Measurements from ENCODE around the gene RTN1. TPM values are rescaled to one million over a fixed set of nuclear protein-coding genes. Genes with fewer than 3 reads are reported as not detected.

Gene RTN1
- total RNA-seq, 1 experiment from 2014 or later: 1.1 TPM

- ChIA-PET CTCF (no interaction called here), POLR2A (no interaction called here)
- Mint-ChIP-seq H3K27me3 (ENCODE audit: low read depth) (no peaks in the 10 kb centered on the region; the same call in 1 of the 2 replicates), H3K9me3 (no peaks in the 10 kb centered on the region), H3K27ac (no peak overlapping the region), H3K4me1 (peaks cover 17% of the 10 kb centered on the region), H3K36me3 (no peaks in the 10 kb centered on the region), H3K4me3 (no peak overlapping the region)
- ATAC-seq (no peak), DNase-seq (ENCODE audit: low spot score) (no peak)
- no peak for TF ChIP-seq MLX (CRISPR knock-in tag; IDR thresholded peaks at IDR 0.05)
- no peak for TF ChIP-seq MYBL2 (CRISPR knock-in tag; IDR thresholded peaks at IDR 0.05)
- TF ChIP-seq ZNF317 (CRISPR knock-in tag; IDR thresholded peaks at IDR 0.05; ENCODE audit: borderline replicate concordance, low read depth): no peak
- TF ChIP-seq E2F4 (CRISPR knock-in tag; IDR thresholded peaks at IDR 0.05; ENCODE audit: borderline replicate concordance, low read depth): no peak
- TF ChIP-seq RORB (CRISPR knock-in tag; IDR thresholded peaks at IDR 0.05): no peak
- TF ChIP-seq, protein P1, sequence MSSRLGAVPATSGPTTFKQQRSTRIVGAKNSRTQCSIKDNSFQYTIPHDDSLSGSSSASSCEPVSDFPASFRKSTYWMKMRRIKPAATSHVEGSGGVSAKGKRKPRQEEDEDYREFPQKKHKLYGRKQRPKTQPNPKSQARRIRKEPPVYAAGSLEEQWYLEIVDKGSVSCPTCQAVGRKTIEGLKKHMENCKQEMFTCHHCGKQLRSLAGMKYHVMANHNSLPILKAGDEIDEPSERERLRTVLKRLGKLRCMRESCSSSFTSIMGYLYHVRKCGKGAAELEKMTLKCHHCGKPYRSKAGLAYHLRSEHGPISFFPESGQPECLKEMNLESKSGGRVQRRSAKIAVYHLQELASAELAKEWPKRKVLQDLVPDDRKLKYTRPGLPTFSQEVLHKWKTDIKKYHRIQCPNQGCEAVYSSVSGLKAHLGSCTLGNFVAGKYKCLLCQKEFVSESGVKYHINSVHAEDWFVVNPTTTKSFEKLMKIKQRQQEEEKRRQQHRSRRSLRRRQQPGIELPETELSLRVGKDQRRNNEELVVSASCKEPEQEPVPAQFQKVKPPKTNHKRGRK (CRISPR knock-in tag; IDR thresholded peaks at IDR 0.05; ENCODE audit: borderline replicate concordance): no peak
- no peak for TF ChIP-seq AFF4 (CRISPR knock-in tag; IDR thresholded peaks at IDR 0.05; ENCODE audit: borderline replicate concordance)
Measured at GRCh38 chr14:59828276-59828675, 42.3 kb downstream of the RTN1 start.

- H3K27me3 Mint-ChIP-seq (ENCODE audit: low read depth): no peaks in the 10 kb centered on the region; the same call in 1 of the 2 replicates
- ChIA-PET CTCF (no interaction called here), POLR2A (no interaction called here)
- no peak overlapping the region for H3K4me3 Mint-ChIP-seq
- H3K36me3 Mint-ChIP-seq: no peaks in the 10 kb centered on the region
- ATAC-seq (no peak), DNase-seq (ENCODE audit: low spot score) (no peak)
- no peaks in the 10 kb centered on the region for H3K9me3 Mint-ChIP-seq
- TF ChIP-seq GRHL2 (CRISPR knock-in tag; IDR thresholded peaks at IDR 0.05; ENCODE audit: insufficient replicate concordance, severe bottlenecking) (no peak), EMX1 (CRISPR knock-in tag; IDR thresholded peaks at IDR 0.05) (no peak), ZNF396 (CRISPR knock-in tag; IDR thresholded peaks at IDR 0.05; ENCODE audit: borderline replicate concordance) (no peak), ZSCAN18 (CRISPR knock-in tag; IDR thresholded peaks at IDR 0.05) (no peak), RELA (CRISPR knock-in tag; IDR thresholded peaks at IDR 0.05; ENCODE audit: borderline replicate concordance) (no peak), JUN (CRISPR knock-in tag; IDR thresholded peaks at IDR 0.05) (no peak)
- TF ChIP-seq, protein P2, sequence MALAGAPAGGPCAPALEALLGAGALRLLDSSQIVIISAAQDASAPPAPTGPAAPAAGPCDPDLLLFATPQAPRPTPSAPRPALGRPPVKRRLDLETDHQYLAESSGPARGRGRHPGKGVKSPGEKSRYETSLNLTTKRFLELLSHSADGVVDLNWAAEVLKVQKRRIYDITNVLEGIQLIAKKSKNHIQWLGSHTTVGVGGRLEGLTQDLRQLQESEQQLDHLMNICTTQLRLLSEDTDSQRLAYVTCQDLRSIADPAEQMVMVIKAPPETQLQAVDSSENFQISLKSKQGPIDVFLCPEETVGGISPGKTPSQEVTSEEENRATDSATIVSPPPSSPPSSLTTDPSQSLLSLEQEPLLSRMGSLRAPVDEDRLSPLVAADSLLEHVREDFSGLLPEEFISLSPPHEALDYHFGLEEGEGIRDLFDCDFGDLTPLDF (CRISPR knock-in tag; IDR thresholded peaks at IDR 0.05): no peak
- H3K27ac Mint-ChIP-seq: no peak overlapping the region
- peaks cover 17% of the 10 kb centered on the region for H3K4me1 Mint-ChIP-seq
Measured at GRCh38 chr14:59827401-59827800, 43.2 kb downstream of the RTN1 start.

Data from WTC11 (cell line).